Progenitor cell of endocrine pancreas (in vitro differentiated cells): ENCODE measurements around the gene CCDC40. TPM values are rescaled to one million over a fixed set of nuclear protein-coding genes. Genes with fewer than 3 reads are reported as not detected.

Source experiments
- DNase-seq: peaks from one replicate; pipeline ENCODE4 v3.0.0; 2021; ENCODE audit warnings: low spot score; ENCODE audit not compliant: unreplicated experiment
- H3K27ac Mint-ChIP-seq: 2 replicates; pipeline ENCODE4 v1.8.0; 2021; ENCODE audit warnings: mild to moderate bottlenecking, moderate library complexity, mixed read lengths
- H3K27me3 Mint-ChIP-seq: 2 replicates; pipeline ENCODE4 v1.8.0; 2021; ENCODE audit warnings: mixed read lengths
- H3K36me3 Mint-ChIP-seq: 2 replicates; pipeline ENCODE4 v1.8.0; 2022; ENCODE audit warnings: mixed read lengths; ENCODE audit not compliant: insufficient read depth
- H3K4me1 Mint-ChIP-seq: 2 replicates; pipeline ENCODE4 v1.8.0; 2021; ENCODE audit warnings: low read depth, mixed read lengths
- H3K4me3 Mint-ChIP-seq: 2 replicates; pipeline ENCODE4 v1.8.0; 2021; ENCODE audit warnings: low read depth, mild to moderate bottlenecking, moderate library complexity, mixed read lengths
- H3K9me3 Mint-ChIP-seq: 2 replicates; pipeline ENCODE4 v1.8.0; 2021; ENCODE audit warnings: low read depth, mixed read lengths
- CTCF ChIP-seq: fragments of 200-600 bp; sonication (generic); IDR thresholded peaks from one replicate; pipeline ENCODE4 v1.5.0; 2021; ENCODE audit warnings: antibody characterized with exemption, mild to moderate bottlenecking; ENCODE audit not compliant: unreplicated experiment
- total RNA-seq: library from RNA; stranded (reverse); gene quantifications from 2 replicates; pipeline ENCODE4 v1.2.1, GENCODE V29; 2021

Gene CCDC40
- total RNA-seq, 1 donor from 2014 or later: 26.9 TPM

GRCh38 chr17:80106751-80107150 lies 70.3 kb downstream of the CCDC40 start:
- DNase-seq: no peak
- peaks cover 9% of the 10 kb centered on the region for H3K27me3 Mint-ChIP-seq
- H3K4me3 Mint-ChIP-seq: no peak overlapping the region
- H3K36me3 Mint-ChIP-seq: no peaks in the 10 kb centered on the region
- H3K4me1 Mint-ChIP-seq: peaks cover 9% of the 10 kb centered on the region
- no peak for TF ChIP-seq CTCF
- no peak overlapping the region for H3K27ac Mint-ChIP-seq
- H3K9me3 Mint-ChIP-seq: no peaks in the 10 kb centered on the region

GRCh38 chr17:80107231-80108021 lies 71.0 kb downstream of the CCDC40 start:
- no peak for DNase-seq
- peaks cover 9% of the 10 kb centered on the region for H3K27me3 Mint-ChIP-seq
- no peaks in the 10 kb centered on the region for H3K9me3 Mint-ChIP-seq
- no peaks in the 10 kb centered on the region for H3K36me3 Mint-ChIP-seq
- H3K4me3 Mint-ChIP-seq: no peak overlapping the region
- TF ChIP-seq CTCF: no peak
- H3K4me1 Mint-ChIP-seq: peaks cover 3% of the 10 kb centered on the region
- H3K27ac Mint-ChIP-seq: no peak overlapping the region

GRCh38 chr17:80108036-80108971 lies 71.9 kb downstream of the CCDC40 start:
- peaks cover 3% of the 10 kb centered on the region for H3K27me3 Mint-ChIP-seq
- no peak overlapping the region for H3K27ac Mint-ChIP-seq
- no peaks in the 10 kb centered on the region for H3K36me3 Mint-ChIP-seq
- H3K9me3 Mint-ChIP-seq: no peaks in the 10 kb centered on the region
- peaks cover 1% of the 10 kb centered on the region for H3K4me1 Mint-ChIP-seq
- no peak for TF ChIP-seq CTCF
- no peak overlapping the region for H3K4me3 Mint-ChIP-seq
- no peak for DNase-seq

GRCh38 chr17:80109066-80109660 lies 72.7 kb downstream of the CCDC40 start:
- H3K36me3 Mint-ChIP-seq: no peaks in the 10 kb centered on the region
- H3K27ac Mint-ChIP-seq: no peak overlapping the region
- no peak for TF ChIP-seq CTCF
- no peak overlapping the region for H3K4me3 Mint-ChIP-seq
- H3K9me3 Mint-ChIP-seq: no peaks in the 10 kb centered on the region
- peaks cover 2% of the 10 kb centered on the region for H3K4me1 Mint-ChIP-seq
- H3K27me3 Mint-ChIP-seq: peaks cover 2% of the 10 kb centered on the region
- no peak for DNase-seq
